Lower lobe of right lung (tissue), 2 donors: ENCODE data around the gene TMEM37. TPM values are rescaled to one million over a fixed set of nuclear protein-coding genes. Genes with fewer than 3 reads are reported as not detected.

Experiments
- ATAC-seq, 2 donors: fragments of 200-7000 bp; cut with Tn5 transposase; one replicate each; pipeline ENCODE4 v1.9.1; 2020 to 2022; ENCODE audit warnings: mild to moderate bottlenecking in 2 of 2, moderate library complexity in 2 of 2
- DNase-seq: peaks from one replicate; pipeline ENCODE4 v3.0.0-alpha.2; 2020
- H3K27ac ChIP-seq: fragments of 200-600 bp; one replicate; pipeline ENCODE4 v1.8.0; 2022
- H3K27me3 ChIP-seq: fragments of 200-600 bp; one replicate; pipeline ENCODE4 v1.8.0; 2022; ENCODE audit warnings: low read depth
- H3K36me3 ChIP-seq: fragments of 200-600 bp; one replicate; pipeline ENCODE4 v1.8.0; 2022; ENCODE audit warnings: mild to moderate bottlenecking
- H3K4me1 ChIP-seq: fragments of 200-600 bp; one replicate; pipeline ENCODE4 v1.8.0; 2022
- H3K4me3 ChIP-seq: fragments of 200-600 bp; one replicate; pipeline ENCODE4 v1.8.0; 2022; ENCODE audit warnings: mild to moderate bottlenecking
- H3K9me3 ChIP-seq: fragments of 200-600 bp; one replicate; pipeline ENCODE4 v1.8.0; 2022
- CTCF ChIP-seq: fragments of 200-600 bp; IDR thresholded peaks from one replicate; pipeline ENCODE4 v1.8.0; 2022; ENCODE audit warnings: antibody characterized with exemption, mild to moderate bottlenecking
- intact Hi-C: fragments of 100-400 bp; cut with DNase I; formaldehyde crosslinking; loops from one replicate; pipeline ENCODE4 v1.11.0; 2022
- total RNA-seq: library from RNA; stranded (reverse); fragmentation: NEBNext Ultra II Directional; extraction: Animal tissue kit (Norgen Biotek cat#: 25700); gene quantifications from one replicate; pipeline ENCODE4 v1.2.1, GENCODE V29; 2021
- donor health status: DM: no; HTN: yes; CAD: no; lungs with severe emphysema.

The TMEM37 gene
- total RNA-seq, 1 donor from 2014 or later, result 21.7 TPM

GRCh38 chr2:119465687-119466086 is 34.0 kb downstream of the TMEM37 start:
- no peaks in the 10 kb centered on the region for H3K9me3 ChIP-seq
- DNase-seq (no peak), ATAC-seq (no peak)
- no peak for TF ChIP-seq CTCF
- no peak overlapping the region for H3K27ac ChIP-seq
- peaks cover 26% of the 10 kb centered on the region for H3K4me1 ChIP-seq
- intact Hi-C loops, result no loop called here
- H3K4me3 ChIP-seq, result no peak overlapping the region
- no peaks in the 10 kb centered on the region for H3K27me3 ChIP-seq
- H3K36me3 ChIP-seq, result no peaks in the 10 kb centered on the region

GRCh38 chr2:119466373-119466772 is 34.7 kb downstream of the TMEM37 start:
- DNase-seq (no peak), ATAC-seq (no peak)
- Histone ChIP-seq H3K27me3 (no peaks in the 10 kb centered on the region), H3K36me3 (no peaks in the 10 kb centered on the region), H3K27ac (no peak overlapping the region), H3K9me3 (no peaks in the 10 kb centered on the region), H3K4me3 (no peak overlapping the region), H3K4me1 (peaks cover 26% of the 10 kb centered on the region)
- TF ChIP-seq CTCF, result no peak
- intact Hi-C loops, result no loop called here

GRCh38 chr2:119468154-119468955 is 36.7 kb downstream of the TMEM37 start:
- H3K27me3 ChIP-seq, result no peaks in the 10 kb centered on the region
- intact Hi-C loops, result no loop called here
- no peak for TF ChIP-seq CTCF
- no peaks in the 10 kb centered on the region for H3K9me3 ChIP-seq
- no peak overlapping the region for H3K27ac ChIP-seq
- no peak overlapping the region for H3K4me3 ChIP-seq
- peaks cover 26% of the 10 kb centered on the region for H3K4me1 ChIP-seq
- no peak for DNase-seq
- no peaks in the 10 kb centered on the region for H3K36me3 ChIP-seq
- ATAC-seq, result peak; percentile 48 to 73

- no peaks in the 10 kb centered on the region for H3K36me3 ChIP-seq
- H3K27me3 ChIP-seq, result no peaks in the 10 kb centered on the region
- no peaks in the 10 kb centered on the region for H3K9me3 ChIP-seq
- no peak overlapping the region for H3K4me3 ChIP-seq
- intact Hi-C loops, result no loop called here
- TF ChIP-seq CTCF, result no peak
- peaks cover 26% of the 10 kb centered on the region for H3K4me1 ChIP-seq
- H3K27ac ChIP-seq, result no peak overlapping the region
- ATAC-seq (no peak), DNase-seq (no peak)
Observed at GRCh38 chr2:119469131-119469530, 37.5 kb downstream of the TMEM37 start.

GRCh38 chr2:119469661-119470297 is 38.1 kb downstream of the TMEM37 start:
- no peak for TF ChIP-seq CTCF
- Histone ChIP-seq H3K9me3 (no peaks in the 10 kb centered on the region), H3K4me3 (no peak overlapping the region), H3K4me1 (peaks cover 26% of the 10 kb centered on the region), H3K36me3 (no peaks in the 10 kb centered on the region), H3K27ac (no peak overlapping the region), H3K27me3 (no peaks in the 10 kb centered on the region)
- DNase-seq (no peak), ATAC-seq (peak; percentile 49 to 57)
- intact Hi-C loops, result no loop called here
